ENCODE data around the gene ITPKB.
"Not testable (repeated sequence)": the region's sequence is repeated elsewhere in the genome, so short reads cannot be mapped to it uniquely, and the experiment has no call there.

Gene ITPKB

DNA sequence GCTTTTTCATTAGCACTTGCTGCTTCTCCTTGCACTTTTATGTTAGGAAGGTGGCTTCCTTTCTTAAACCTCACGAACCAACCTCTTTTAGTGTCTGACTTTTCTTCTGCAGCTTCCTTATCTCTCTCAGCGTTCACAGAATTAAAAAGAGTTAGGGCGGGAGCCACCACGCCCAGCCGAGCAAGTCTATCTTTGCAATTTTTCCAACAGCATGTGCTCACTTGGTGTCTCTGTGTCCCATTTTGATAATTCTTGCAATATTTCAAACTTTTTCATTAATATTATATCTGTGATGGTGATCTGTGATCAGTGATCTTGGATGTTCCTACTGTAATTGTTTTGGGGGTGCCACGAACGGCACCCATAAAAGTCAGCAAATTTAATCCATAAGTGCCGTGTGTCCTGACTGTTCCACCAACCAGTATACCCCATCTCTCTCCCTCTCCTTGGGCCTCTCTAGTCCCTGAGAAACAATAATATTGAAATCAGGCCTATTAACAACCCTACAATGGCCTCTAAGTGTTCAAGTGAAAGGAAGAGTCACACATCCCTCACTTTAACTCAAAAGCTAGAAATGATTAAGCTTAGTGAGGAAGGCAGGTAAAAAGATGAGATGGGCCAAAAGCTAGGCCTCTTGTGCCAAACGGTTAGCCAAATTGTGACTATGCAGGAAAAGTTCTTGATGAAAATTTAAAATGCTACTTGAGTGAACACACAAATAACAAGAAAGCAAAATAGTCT lies 15.9 kb upstream of the ITPKB start:
- DNase-seq, result no peak

DNA sequence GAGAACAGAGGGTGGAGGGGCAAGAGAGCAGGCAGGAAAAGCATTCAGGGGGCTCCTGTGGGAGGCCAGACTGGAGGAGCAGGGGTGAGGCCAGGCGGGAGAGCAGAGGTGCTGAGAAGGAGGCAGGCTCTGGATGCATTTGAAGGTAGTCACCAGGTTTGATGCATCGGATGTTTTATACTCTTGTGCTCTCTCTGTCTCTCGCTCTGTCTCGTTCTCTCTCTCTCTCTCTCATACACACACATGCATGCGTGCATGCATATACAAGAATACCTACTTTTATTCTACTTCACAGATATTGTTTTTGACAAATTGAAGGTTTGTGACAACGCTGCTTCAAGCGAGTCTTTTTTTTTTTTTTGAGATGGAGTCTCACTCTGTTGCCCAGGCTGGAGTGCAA lies 15.0 kb upstream of the ITPKB start:
- DNase-seq, result no peak

DNA sequence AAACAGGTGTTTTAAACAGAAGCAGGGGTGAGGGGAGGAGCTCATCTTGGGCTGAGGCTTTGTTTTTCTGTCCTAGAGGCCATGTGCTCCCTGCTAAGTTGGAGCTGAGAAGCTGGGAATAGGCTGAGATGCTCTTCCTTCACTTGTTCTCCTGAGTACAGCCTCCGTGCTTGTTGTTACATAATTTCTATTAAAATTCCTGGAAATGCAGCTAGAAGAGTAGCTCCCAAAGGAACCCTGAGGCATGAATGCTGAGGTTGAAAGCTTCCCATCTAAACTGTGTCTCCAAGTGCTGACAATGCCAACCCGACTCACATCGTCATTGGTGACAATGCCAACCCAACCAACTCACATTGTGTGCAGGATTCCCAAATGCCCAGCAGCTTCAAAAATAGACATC lies 12.6 kb upstream of the ITPKB start:
- no peak for DNase-seq

DNA sequence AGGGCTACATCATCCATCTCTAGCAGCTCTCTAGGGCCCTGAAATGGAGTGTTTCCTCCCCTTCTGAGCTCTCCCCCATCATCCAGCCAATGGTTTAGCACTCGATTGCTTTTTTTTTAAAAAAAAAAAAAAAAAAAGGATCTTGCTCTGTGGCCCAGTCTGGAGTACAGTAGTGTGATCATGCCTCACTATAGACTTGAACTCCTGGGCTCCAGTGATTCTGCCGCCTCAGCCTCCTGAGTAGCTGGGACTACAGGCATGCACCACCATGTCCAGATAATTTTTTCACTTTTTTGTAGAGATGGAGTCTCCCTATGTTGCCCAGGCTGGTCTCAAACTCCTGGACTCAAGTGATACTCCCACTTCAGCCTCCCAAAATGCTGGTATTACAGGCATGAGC lies 12.1 kb upstream of the ITPKB start:
- no peak for DNase-seq

DNA sequence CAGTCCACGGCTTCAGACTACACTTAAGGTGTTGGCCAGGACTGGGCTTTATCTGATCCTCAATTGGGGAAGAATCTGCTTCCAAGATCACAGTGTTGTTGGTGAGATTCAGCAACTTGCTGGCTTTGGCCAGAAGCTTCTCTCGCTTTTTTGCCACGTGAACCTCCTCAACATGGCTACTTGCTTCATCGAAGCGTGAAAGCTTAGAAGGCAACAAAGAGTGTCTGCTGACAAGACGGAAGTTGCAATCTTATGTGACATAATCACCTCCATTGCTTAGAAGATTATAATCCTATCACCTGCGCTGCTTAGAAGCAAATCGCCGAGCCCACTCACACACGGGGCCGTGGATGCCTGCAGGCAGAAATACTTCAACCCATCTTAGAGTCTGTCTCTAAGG lies 10.4 kb upstream of the ITPKB start:
- DNase-seq, result no peak

DNA sequence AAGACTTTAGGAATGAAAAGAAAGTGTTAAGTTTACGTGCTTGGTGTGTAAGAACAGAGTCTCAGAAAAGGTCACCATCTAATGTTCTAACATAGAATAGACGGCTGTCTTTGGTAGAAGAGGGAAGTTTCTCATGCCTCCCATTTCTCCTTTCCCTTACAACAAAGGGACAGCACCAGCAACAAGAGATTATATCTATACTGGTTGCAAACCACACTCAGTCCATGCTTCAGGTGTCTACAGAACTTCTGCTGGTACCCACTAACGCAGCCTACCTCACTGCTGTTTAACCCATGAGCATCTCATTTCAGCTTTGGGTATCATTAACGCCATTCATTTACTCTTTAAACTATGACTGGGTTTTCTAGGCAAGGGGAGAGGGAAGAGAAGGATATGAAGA lies 9.2 kb upstream of the ITPKB start:
- DNase-seq, result no peak

DNA sequence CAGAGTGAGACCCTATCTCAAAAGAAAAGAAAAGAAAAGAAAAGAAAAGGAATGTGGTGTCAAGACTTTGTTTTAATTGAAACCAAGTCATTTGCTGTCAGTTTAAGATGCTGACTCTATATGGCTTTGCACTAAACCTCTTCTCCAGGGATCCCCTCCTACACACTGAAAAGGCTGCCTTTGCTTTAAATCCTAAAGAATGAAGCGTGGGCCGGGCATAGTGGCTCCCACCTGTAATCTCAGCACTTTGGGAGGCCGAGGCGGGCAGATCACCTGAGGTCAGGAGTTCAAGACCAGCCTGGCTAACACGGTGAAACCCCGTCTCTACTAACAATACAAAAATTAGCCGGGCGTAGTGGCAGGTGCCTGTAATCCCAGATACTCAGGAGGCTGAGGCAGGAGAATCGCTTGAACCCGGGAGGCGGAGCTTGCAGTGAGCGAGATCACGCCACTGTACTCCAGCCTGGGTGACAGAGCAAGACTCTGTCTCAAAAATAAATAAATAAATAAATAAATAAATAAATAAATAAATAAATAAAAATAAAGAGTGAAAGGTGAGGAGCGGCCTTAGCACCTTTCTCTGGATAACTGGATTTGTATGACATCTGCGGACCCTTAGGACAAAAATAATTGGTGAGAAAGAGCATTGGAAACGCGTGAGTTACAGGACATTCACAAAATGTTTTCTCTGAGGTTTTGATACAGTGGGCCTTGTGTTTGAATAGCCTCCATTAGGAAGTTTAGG lies 8.6 kb upstream of the ITPKB start:
- not testable (repeated sequence) for DNase-seq

DNA sequence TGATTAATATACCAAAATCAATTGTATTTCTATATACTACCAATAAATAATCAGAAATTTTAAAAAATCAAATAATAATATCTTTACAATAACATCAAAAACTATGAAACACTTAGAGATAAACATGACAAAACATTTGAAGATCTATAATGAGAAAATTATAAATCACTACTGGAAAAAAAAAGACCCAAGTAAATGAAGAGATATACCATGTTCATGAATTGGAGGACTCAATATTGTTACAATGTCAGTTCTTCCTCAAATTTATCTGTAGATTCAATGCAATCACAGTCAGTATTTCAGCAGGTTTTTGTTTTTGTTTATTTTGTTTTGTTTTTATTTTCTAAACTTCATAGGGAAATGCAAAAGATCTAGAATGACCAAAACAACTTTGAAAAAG lies 4.2 kb upstream of the ITPKB start:
- DNase-seq, result no peak

DNA sequence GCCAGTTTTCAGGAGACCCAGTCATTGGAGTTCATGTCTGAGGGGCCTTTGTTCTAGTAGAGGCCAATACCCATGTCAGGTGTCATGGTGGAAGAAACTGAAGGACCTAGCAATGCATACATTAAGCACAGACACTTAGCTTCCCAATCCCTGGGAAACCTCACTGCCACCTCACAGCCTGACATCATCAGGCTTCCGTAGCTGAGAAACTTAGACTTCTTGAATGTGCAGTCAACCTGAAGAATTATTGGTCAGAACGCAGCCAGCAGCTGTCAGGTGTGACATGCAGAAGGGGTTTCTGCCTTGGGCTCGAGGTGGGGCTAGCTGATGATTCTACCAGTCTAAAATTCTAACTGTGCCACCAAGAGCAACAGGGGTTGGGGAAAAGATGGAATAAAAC lies 1.9 kb upstream of the ITPKB start:
- peak; percentile 34 for DNase-seq

DNA sequence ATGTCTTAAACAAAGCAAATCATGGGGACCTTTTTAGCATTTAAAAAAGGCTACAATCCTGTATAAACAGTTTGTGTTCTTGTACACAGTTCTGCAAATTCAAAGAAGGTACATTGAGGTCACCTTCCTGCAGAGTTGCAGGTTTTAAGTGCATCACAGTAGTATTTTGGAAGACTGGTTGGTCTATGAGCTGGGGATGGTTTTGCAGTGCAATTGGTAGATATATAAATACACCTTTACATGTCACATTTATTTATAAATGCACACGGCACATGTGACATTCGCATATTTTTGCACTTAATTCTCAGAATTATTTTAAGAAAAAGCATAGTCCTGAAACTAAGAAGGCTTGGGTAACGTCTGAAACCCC lies 599 bp upstream of the ITPKB start:
- DNase-seq, result no peak

DNA sequence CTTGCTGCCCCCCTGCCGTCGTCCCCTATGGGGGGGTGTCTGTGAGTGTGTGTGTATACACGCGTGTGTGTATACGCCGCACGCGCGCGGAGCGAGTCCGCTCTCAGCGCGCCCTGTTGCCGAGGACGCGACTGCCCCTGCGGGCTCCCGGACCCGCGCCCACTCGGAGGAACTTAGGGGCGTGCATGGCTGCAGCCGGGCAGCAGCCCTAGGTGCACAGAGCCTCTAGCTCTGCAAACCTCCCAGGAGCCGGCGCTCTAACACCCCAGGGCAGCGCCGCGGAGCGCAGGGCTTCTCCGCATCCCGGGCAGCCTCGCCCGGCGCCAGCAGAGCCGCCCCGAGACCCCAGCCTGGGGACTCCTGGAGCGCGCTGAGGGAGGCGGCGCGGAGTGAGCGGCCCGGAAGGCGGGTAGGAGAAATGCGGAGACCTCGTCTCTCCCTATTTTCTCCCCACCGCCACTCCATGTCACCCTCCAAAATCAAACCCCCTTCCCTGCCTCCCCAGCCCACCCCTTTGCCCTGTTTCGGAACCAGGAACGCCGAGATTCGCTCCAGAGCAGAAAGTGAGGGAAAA lies 574 bp downstream of the ITPKB start:
- DNase-seq, result peak; percentile 77

DNA sequence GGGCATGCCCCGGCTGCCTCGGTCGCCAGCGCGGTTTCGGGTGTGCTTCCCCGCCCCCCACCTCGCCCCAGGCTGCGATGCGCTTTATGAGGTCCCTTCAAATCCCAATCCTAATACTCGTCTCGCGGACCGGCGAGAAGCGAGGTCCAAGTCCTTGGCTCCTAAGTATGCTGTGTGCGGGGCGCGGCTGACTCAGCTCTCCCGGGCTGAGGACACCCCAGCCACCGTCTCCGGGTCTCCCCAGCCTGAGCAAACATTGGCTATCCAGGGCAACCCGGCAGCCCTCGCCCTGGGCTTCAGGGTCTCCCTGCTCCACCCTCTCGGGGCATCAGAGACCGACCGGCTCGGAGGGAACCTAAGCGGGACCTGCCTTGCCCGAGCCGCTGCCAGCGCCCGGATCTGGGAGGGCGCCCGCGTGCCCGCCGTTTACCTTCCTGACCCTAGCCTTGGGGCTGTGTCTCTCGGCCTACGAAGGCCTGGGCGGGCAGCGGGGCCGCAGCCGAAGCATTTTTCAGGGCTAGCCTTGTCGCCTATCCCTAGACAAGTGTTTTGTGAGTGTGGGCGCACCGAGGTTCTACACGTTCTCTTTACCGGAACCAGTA lies 1.2 kb downstream of the ITPKB start:
- peak; percentile 78 for DNase-seq

DNA sequence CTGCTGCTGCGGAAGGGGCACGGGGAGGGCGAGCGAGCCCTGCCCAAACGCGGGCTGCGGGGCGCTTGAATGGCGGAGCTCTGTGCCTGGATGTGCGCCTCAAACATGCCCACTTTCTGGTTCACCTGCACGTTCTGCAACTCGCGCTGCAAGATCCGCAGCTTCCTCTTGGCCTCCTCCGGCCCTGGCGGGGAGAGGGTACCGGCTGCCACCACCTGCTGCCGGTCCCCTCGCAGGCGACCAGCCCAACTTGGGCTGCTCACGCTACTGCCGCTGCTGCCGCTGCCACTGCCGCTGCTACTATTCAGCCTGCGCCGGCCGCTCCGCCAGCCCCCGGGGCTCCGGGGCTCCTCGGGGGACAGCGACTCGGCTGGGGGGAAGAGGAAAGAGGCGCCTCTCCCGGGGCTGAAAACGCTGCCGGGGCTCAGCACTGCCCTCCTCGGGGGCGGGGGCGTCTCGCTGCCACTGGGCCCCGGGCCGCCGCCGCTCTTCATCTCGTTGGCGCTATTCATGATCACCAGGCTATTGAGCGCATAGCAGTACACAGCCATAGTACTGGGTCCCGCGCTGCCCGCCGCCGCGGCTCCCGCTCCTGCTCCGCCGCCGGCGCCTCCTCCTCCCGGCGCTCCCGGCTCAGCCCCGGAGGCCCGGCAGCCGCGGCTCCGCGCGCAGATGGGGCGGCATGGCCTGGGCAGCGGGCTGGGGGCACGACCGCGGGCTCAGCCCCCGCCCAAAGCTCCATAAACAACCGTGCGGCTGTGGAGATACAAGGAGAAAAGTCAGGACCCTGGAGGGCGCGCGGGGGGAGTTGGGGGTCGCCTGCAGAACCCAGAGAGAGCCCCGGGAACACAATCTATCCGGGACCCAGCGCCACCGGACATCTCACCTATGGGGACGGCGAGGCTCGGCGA lies 1.9 kb downstream of the ITPKB start:
- DNase-seq, result peak; percentile 68

DNA sequence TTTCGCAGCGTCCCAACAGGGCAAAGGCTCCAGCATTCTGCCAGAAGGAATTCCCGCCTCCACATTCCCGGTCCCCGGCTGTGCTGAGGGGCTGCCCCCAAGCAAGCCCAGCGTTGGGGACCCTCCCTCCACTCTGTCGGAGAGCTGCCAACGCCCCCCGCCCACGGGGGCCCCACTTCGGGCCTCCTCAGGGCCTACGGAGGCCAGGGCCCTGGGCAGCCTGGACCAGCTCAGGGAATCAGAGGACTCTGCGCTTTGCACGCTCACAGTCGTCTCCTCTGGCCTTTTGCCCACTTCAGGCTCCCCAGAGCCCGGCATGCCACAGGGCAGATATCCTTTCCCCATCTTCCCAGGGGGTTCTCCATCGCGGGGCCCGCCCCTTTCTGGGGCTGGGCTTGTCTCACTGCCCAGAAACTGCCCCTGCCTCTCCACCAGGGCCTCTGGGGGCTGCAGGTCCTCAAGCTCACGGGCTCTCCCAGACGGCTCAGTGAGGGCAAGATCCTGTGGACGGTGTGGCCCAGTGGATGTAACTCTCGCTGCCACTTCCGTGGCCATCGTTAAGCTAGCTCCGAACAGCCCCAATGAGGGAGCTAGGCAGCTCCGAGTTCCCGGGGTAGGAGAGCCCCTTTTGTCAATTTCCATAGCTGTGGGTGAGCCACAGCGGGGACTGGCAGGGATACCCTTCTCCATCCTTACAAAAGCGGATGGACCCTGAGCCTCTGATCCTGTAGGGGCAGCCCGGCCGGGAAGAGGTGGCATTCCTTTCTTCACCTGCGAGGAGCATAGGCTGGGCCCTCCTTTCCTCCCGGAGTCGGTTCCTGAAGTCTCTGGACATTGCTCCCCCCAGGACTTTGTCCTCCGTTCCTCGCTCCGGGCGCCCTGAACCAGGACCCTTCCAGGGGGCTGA lies 2.8 kb downstream of the ITPKB start:
- DNase-seq, result peak; percentile 49

DNA sequence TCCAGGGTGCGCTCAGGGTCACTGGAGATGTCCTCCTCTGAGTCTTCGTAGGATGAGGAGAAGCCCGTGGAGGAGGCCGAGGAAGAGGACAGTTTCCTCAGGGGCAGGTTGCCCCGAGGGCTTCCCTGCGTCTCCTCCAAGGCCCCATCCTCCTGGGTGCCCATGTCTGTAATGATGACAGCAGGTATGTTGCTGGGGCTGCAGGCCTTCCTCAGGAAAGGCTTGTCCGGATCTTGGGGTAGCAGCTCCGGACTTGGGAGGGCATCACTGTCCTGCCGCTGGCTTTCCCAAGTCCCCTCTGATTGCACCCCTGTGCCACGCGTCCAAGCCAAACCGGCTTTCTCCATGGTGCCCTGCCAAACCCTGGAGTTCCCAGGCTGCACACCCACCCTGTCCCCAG lies 3.5 kb downstream of the ITPKB start:
- no peak for DNase-seq

DNA sequence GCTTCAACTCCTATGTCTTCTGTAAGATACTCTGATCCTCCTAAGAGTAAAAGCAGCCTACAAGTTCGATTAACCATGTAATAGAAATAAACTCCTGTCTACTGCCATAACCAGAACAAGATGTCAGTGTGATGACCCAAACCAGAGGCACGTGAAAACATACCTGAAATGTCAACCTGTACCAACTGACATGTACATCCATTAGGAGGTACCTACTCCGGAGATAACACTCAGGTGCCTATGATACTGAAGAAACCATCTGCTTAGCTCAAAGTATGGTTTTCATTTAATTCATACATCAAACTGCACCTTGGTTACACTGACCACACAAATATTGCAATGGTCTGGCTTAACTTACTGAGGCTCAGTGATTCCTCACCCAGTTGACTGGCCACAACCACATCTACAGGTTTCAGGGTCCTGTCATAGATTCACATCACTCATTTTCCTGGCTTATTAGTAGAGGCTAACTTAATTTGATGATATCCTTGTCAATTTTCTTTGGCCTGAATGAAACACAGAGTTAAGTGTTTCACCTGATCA lies 4.4 kb downstream of the ITPKB start:
- no peak for DNase-seq

DNA sequence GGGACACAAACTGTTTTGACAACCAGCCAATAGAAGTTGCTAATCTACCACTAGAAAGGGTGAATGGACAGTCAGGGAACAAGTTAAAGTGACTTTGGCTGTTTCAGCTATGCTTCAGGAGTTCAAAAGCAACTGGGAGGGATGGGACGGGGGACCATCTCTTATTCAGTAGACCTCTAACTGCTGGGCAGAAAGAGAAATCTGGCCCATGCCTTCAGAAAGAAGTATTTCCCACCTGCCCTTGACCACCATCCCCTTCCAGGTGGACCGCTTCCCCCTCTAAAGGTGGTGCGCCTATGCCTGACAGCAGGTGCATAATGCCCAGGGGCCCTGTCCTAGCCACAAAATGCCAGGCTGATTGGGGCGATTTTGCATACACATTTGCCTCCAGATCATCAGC lies 5.2 kb downstream of the ITPKB start:
- no peak for DNase-seq

DNA sequence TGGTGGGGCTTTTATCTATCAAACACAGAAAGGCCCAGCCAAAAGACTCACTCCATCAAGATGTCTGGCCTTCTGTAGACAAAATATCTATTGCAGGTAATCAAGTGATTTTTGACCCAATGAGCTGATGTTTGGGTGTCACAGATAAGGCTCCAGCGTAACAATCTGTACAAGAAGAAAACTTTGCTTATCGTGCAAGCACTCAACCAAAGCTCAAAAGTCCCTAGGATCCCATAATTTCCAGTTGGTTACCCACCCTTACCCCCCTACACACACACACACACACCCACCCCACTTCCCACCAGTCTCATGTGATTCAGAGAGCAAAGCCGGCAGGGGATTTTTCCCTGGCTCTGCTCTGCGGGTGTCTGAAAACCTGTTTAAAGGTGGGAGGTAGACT lies 5.8 kb downstream of the ITPKB start:
- DNase-seq, result no peak

DNA sequence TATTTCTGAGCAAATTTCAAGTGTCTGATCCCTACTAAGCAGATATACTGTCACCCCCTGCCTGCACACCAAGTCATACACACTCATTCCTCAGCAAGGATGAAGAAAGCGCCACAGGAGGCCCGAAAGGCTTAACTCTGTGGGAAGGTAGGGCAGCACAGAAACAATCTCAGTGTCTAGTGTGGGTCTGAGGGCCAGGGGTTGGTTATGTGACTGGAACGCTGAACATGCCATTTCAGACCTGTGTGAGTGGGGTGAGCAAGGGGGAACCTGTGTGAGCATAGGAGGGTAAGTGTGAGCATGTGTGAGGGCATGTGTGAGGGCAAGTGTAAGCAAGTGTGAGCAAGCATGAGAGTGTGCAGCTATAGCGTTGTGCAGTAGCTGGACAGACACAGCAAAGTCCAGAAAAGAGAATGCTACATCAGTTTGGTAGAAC lies 6.2 kb downstream of the ITPKB start:
- no peak for DNase-seq

DNA sequence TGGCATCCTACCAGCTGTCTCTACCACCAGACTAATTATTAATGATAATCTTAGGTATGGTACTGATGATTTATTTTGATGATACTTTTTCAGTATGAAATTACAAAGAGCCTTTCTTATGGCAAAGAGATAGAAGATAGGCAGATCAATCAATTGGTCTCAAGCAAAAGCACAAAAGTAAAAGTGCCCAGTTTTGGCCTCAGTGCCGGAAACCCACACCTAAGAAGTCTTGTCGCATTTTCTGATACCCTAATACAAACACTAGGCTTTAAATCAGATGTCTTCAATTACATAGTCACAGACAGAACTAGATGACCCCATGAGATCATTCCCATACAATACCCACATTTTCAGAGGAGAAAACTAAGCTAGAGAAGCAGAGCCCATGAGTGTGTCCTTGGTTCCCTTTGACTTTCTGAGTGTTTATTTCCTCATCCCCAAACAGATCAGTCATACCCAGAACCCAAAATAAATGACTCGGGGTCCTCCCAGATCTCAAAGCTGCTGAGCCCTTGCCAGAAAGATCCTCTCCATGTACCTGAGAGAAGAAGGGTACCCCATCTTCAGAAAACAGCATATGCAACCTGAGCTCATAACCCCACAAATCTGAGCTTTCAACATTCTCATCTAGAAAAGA lies 7.7 kb downstream of the ITPKB start:
- no peak for DNase-seq

DNA sequence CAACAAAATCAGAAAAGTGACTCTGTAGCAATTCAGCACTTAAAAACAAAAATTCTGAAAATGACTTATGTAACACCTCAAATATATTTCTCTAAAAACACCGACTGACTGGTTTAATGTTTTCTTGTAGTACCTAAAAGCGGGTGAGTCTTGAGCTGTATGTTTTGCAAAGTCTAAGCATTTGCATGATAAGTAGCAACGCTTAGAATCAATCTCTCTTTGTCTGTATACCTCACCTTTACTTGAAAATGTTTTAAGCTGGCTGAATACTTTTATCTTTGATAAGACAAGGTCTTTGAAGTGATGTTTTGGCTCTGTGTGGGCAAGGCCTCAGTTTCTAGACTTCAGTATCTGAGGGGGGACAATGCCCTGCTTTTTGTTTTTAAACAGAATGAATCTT lies 8.2 kb downstream of the ITPKB start:
- no peak for DNase-seq
